Neural progenitor cell (in vitro differentiated cells): Measurements from ENCODE around the gene C1RL. TPM values are rescaled to one million over a fixed set of nuclear protein-coding genes. Genes with fewer than 3 reads are reported as not detected.

Experiments
- DNase-seq: peaks from one replicate; pipeline ENCODE4 v3.0.0-alpha.2; 2016; ENCODE audit warnings: low spot score
- H2AFZ ChIP-seq: fragments of 200-600 bp; sonication (generic); replicated peaks from 2 replicates; pipeline ENCODE4 v1.6.1; 2016; ENCODE audit warnings: antibody characterized with exemption
- H3F3A ChIP-seq: fragments of 200-600 bp; sonication (generic); 2 replicates; pipeline ENCODE4 v1.6.1; 2016; ENCODE audit warnings: antibody characterized with exemption, low read depth
- H3K27ac ChIP-seq: fragments of 200-600 bp; sonication (generic); 2 replicates; pipeline ENCODE4 v1.5.1; 2016; ENCODE audit warnings: mild to moderate bottlenecking
- H3K27me3 ChIP-seq: fragments of 200-600 bp; sonication (generic); 2 replicates; pipeline ENCODE4 v1.6.1; 2016; ENCODE audit warnings: mild to moderate bottlenecking, moderate library complexity
- H3K36me3 ChIP-seq: fragments of 200-600 bp; sonication (generic); 2 replicates; pipeline ENCODE4 v1.5.1; 2016
- H3K4me1 ChIP-seq: fragments of 200-600 bp; sonication (generic); 2 replicates; pipeline ENCODE4 v1.6.1; 2016; ENCODE audit warnings: mixed run types
- H3K4me2 ChIP-seq: fragments of 200-600 bp; sonication (generic); 2 replicates; pipeline ENCODE4 v1.6.1; 2016
- H3K4me3 ChIP-seq: fragments of 200-600 bp; sonication (generic); 2 replicates; pipeline ENCODE4 v1.5.1; 2016
- H3K79me2 ChIP-seq: fragments of 200-600 bp; sonication (generic); 2 replicates; pipeline ENCODE4 v1.6.1; 2016; ENCODE audit warnings: low read depth
- H3K9ac ChIP-seq: fragments of 200-600 bp; sonication (generic); 2 replicates; pipeline ENCODE4 v1.6.1; 2016
- H3K9me3 ChIP-seq: fragments of 200-600 bp; sonication (generic); 2 replicates; pipeline ENCODE4 v1.5.1; 2016; ENCODE audit warnings: low read depth
- H4K20me1 ChIP-seq: fragments of 200-600 bp; sonication (generic); 2 replicates; pipeline ENCODE4 v1.6.1; 2016; ENCODE audit warnings: low read depth
- H3K27ac Mint-ChIP-seq: 3 replicates; pipeline ENCODE4 v1.8.0; 2021; ENCODE audit warnings: mixed read lengths
- H3K27me3 Mint-ChIP-seq: 2 replicates; pipeline ENCODE4 v1.8.0; 2022; ENCODE audit warnings: low read depth, mild to moderate bottlenecking, inconsistent platforms, moderate library complexity, mixed read lengths; ENCODE audit not compliant: insufficient read depth
- H3K36me3 Mint-ChIP-seq: 3 replicates; pipeline ENCODE4 v1.8.0; 2021; ENCODE audit warnings: mixed read lengths
- H3K4me1 Mint-ChIP-seq: 3 replicates; pipeline ENCODE4 v1.8.0; 2021; ENCODE audit warnings: mixed read lengths
- H3K4me3 Mint-ChIP-seq: 3 replicates; pipeline ENCODE4 v1.8.0; 2021; ENCODE audit warnings: mild to moderate bottlenecking, moderate library complexity, mixed read lengths
- H3K9me3 Mint-ChIP-seq: 3 replicates; pipeline ENCODE4 v1.8.0; 2020; ENCODE audit warnings: mixed read lengths
- EZH2 ChIP-seq: fragments of 200-600 bp; sonication (generic); IDR thresholded peaks from 2 replicates; pipeline ENCODE4 v1.6.1; 2017; ENCODE audit warnings: antibody characterized with exemption, mild to moderate bottlenecking, moderate library complexity
- EZH2phosphoT487 ChIP-seq: fragments of 200-600 bp; sonication (generic); IDR thresholded peaks from 2 replicates; pipeline ENCODE4 v1.6.1; 2017; ENCODE audit warnings: antibody characterized with exemption
- total RNA-seq: library from RNA; depleted of rRNA; stranded (reverse); fragments of >200 nt; gene quantifications from 2 replicates; pipeline ENCODE4 v1.2.3, GENCODE V29; 2015; ENCODE audit warnings: low replicate concordance
- TF ChIP-seq, protein P1 (sequence below): fragments of 200-600 bp; sonication (generic); IDR thresholded peaks from 2 replicates; pipeline ENCODE4 v1.5.1; 2017; ENCODE audit warnings: antibody characterized with exemption, mild to moderate bottlenecking

C1RL gene
- total RNA-seq, 1 donor from 2014 or later: 32.2 TPM

DNA sequence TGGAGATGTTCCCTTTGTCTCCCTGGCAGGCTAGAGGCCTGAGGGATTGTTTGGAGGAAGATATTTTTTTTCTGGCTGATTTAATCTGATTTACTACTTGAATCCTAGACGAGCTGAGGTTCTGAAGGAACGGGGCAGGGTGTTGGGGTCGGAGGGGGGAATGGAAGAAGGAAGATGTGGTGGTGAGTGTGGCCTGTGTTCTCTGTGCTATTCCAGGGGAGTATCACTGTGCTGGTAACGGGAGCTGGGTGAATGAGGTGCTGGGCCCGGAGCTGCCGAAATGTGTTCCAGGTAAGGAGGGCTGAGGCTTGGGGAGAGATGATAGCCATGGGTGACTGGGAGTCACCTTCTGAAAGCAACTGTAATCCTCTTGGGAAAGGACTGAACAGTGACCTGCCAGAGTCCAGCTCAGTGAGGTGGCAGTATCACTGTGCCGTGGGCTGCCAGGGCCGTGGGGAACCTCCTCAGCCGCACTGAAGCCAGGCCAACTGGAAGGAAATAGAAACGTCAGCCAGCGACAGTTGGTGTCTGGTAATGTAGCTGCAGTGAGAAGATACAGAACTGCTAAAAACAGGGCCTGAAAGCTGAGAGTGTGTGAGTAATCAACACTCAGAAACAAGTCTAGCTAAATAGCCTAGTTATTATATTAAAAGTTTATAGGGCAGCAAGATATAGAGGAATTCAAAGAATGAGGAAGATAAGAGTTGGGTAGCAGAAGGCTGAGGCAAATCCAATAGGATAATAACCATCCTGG is 40.6 kb downstream of the C1RL start:
- no peak overlapping the region for H3K27ac Mint-ChIP-seq
- H3K4me3 Mint-ChIP-seq: no peak overlapping the region
- Histone ChIP-seq H3K4me1 (no peaks in the 10 kb centered on the region), H2AFZ (no peak overlapping the region), H3K9ac (no peak overlapping the region), H3K4me2 (no peak overlapping the region), H3F3A (no peaks in the 10 kb centered on the region), H3K9me3 (no peaks in the 10 kb centered on the region), H3K79me2 (no peaks in the 10 kb centered on the region), H3K27me3 (no peaks in the 10 kb centered on the region), H3K4me3 (no peak overlapping the region), H3K36me3 (no peaks in the 10 kb centered on the region), H3K27ac (no peak overlapping the region), H4K20me1 (no peaks in the 10 kb centered on the region)
- DNase-seq: no peak
- no peaks in the 10 kb centered on the region for H3K36me3 Mint-ChIP-seq
- no peak for TF ChIP-seq EZH2phosphoT487
- TF ChIP-seq EZH2: no peak
- TF ChIP-seq, protein P1, sequence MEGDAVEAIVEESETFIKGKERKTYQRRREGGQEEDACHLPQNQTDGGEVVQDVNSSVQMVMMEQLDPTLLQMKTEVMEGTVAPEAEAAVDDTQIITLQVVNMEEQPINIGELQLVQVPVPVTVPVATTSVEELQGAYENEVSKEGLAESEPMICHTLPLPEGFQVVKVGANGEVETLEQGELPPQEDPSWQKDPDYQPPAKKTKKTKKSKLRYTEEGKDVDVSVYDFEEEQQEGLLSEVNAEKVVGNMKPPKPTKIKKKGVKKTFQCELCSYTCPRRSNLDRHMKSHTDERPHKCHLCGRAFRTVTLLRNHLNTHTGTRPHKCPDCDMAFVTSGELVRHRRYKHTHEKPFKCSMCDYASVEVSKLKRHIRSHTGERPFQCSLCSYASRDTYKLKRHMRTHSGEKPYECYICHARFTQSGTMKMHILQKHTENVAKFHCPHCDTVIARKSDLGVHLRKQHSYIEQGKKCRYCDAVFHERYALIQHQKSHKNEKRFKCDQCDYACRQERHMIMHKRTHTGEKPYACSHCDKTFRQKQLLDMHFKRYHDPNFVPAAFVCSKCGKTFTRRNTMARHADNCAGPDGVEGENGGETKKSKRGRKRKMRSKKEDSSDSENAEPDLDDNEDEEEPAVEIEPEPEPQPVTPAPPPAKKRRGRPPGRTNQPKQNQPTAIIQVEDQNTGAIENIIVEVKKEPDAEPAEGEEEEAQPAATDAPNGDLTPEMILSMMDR: no peak
- peaks cover 8% of the 10 kb centered on the region for H3K27me3 Mint-ChIP-seq
- no peaks in the 10 kb centered on the region for H3K9me3 Mint-ChIP-seq
- no peaks in the 10 kb centered on the region for H3K4me1 Mint-ChIP-seq

DNA sequence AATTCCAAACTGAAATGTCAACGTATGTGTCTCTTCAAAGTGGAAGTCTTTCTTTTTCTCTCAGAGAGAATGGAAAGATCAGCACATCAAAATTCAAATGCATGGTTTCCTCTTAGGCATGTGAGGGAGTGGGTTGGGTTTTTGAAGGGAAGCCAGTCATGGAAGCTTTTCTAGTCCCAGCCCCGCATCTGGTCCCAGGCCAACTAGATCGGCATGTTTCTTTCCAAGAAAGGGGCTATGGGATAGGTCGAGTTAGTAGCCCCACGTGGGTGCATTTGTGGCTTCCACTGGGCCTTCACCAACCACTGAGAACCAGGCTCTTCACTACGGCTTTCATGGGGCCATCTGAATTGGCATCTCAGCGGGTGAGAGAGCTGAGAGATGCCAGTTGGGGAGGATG is 41.9 kb downstream of the C1RL start:
- H4K20me1 ChIP-seq: no peaks in the 10 kb centered on the region
- H3F3A ChIP-seq: no peaks in the 10 kb centered on the region
- no peak overlapping the region for H2AFZ ChIP-seq
- no peaks in the 10 kb centered on the region for H3K4me1 ChIP-seq
- H3K79me2 ChIP-seq: no peaks in the 10 kb centered on the region
- TF ChIP-seq, protein P1: no peak
- peaks cover 8% of the 10 kb centered on the region for H3K27me3 Mint-ChIP-seq
- no peak overlapping the region for H3K9ac ChIP-seq
- no peaks in the 10 kb centered on the region for H3K27me3 ChIP-seq
- no peak overlapping the region for H3K27ac Mint-ChIP-seq
- H3K36me3 ChIP-seq: no peaks in the 10 kb centered on the region
- no peak overlapping the region for H3K27ac ChIP-seq
- H3K9me3 ChIP-seq: no peaks in the 10 kb centered on the region
- H3K36me3 Mint-ChIP-seq: no peaks in the 10 kb centered on the region
- H3K4me1 Mint-ChIP-seq: no peaks in the 10 kb centered on the region
- H3K9me3 Mint-ChIP-seq: no peaks in the 10 kb centered on the region
- H3K4me3 ChIP-seq: no peak overlapping the region
- DNase-seq: no peak
- H3K4me2 ChIP-seq: no peak overlapping the region
- no peak overlapping the region for H3K4me3 Mint-ChIP-seq

DNA sequence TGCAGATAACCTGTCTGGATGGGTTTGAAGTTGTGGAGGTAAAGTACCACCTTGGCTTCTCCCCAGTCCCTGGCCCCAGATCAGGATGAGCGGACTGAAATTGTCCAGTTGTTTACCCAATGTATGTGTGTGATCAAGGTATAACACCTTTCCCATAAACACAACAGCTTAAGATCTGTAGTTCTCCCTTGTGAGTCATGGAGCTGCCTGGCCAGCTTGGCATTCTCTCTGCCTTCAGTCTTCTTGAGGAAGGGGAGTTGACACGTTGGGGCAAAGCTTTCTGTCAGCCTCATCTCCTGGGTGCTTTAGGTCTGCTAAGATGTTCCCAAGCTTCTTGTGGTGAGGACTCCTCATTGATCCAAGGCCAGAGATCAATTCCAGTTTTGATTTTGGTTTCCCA is 42.4 kb downstream of the C1RL start:
- Histone ChIP-seq H3K4me2 (no peak overlapping the region), H3K4me3 (no peak overlapping the region), H4K20me1 (no peaks in the 10 kb centered on the region), H3K36me3 (no peaks in the 10 kb centered on the region), H3F3A (no peaks in the 10 kb centered on the region), H3K9me3 (no peaks in the 10 kb centered on the region), H3K27ac (no peak overlapping the region), H2AFZ (no peak overlapping the region), H3K9ac (no peak overlapping the region), H3K27me3 (no peaks in the 10 kb centered on the region), H3K79me2 (no peaks in the 10 kb centered on the region), H3K4me1 (no peaks in the 10 kb centered on the region)
- Mint-ChIP-seq H3K27me3 (peaks cover 8% of the 10 kb centered on the region), H3K9me3 (no peaks in the 10 kb centered on the region), H3K4me1 (no peaks in the 10 kb centered on the region), H3K36me3 (no peaks in the 10 kb centered on the region), H3K27ac (no peak overlapping the region), H3K4me3 (no peak overlapping the region)
- DNase-seq: no peak
- TF ChIP-seq, protein P1: no peak
- no peak for TF ChIP-seq EZH2phosphoT487
- no peak for TF ChIP-seq EZH2
